ENCODE measurements around the gene OR10C1. TPM values are rescaled to one million over a fixed set of nuclear protein-coding genes. Genes with fewer than 3 reads are reported as not detected.

OR10C1 gene
- total and polyA plus RNA-seq, 8 donors: not detected

- TF ChIP-seq, protein P1, sequence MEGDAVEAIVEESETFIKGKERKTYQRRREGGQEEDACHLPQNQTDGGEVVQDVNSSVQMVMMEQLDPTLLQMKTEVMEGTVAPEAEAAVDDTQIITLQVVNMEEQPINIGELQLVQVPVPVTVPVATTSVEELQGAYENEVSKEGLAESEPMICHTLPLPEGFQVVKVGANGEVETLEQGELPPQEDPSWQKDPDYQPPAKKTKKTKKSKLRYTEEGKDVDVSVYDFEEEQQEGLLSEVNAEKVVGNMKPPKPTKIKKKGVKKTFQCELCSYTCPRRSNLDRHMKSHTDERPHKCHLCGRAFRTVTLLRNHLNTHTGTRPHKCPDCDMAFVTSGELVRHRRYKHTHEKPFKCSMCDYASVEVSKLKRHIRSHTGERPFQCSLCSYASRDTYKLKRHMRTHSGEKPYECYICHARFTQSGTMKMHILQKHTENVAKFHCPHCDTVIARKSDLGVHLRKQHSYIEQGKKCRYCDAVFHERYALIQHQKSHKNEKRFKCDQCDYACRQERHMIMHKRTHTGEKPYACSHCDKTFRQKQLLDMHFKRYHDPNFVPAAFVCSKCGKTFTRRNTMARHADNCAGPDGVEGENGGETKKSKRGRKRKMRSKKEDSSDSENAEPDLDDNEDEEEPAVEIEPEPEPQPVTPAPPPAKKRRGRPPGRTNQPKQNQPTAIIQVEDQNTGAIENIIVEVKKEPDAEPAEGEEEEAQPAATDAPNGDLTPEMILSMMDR (IDR thresholded peaks at IDR 0.05): no peak
- Histone ChIP-seq H3K4me1 (no peaks in the 10 kb centered on the region), H3K27me3 (no peaks in the 10 kb centered on the region), H3K36me3 (no peaks in the 10 kb centered on the region), H3K9me3 (no peaks in the 10 kb centered on the region), H3K27ac (no peak overlapping the region), H3K4me3 (no peak overlapping the region)
- ATAC-seq (no peak), DNase-seq (no peak)
- intact Hi-C loops (cut with DNase I): no loop called here
Measured at GRCh38 chr6:29483735-29484134, 44.6 kb downstream of the OR10C1 start.

- DNase-seq: no peak
Measured at GRCh38 chr6:29486577-29486976, 47.5 kb downstream of the OR10C1 start.

GRCh38 chr6:29487131-29487530 is 48.0 kb downstream of the OR10C1 start:
- DNase-seq: no peak
- TF ChIP-seq, protein P1 (IDR thresholded peaks at IDR 0.05): no peak
- intact Hi-C loops (cut with DNase I): no loop called here

More at GRCh38 chr6:29486577-29486976, 47.5 kb downstream of the OR10C1 start:
- Histone ChIP-seq H3K4me3 (no peak overlapping the region), H3K9me3 (no peaks in the 10 kb centered on the region), H3K27me3 (no peaks in the 10 kb centered on the region), H3K4me1 (no peaks in the 10 kb centered on the region), H3K27ac (no peak overlapping the region), H3K36me3 (no peaks in the 10 kb centered on the region)
- no peak for ATAC-seq
- TF ChIP-seq, protein P1 (IDR thresholded peaks at IDR 0.05): no peak
- intact Hi-C loops (cut with DNase I): no loop called here

DNA sequence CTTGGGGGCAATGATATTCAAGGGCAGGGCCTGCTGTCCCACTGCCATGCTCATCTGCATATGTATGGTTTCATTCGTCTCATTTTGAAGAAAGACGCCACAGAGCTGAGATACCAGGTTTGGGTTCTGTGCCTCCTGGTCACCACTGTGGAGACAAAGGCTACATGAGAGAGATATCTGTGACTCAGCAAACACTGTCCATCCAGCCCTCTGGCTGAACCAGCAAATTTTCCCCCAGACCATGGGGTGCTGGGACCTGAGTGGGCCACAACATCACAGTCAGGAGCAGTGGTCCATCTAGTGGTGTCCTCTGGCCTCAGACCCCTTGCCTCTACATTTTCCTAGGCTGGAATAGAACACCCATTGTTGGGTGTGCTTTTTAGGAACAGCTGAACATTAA is 48.6 kb downstream of the OR10C1 start, which contains the start of gene MAS1L:
MAS1L (minus strand) TSS at position 297 of the 400 bp plus-strand sequence; CDS start at position 243, 54 bp downstream.
- H3K36me3 ChIP-seq: no peaks in the 10 kb centered on the region
- H3K27ac ChIP-seq: no peak within 1 kb of the TSS
- ATAC-seq (no peak), DNase-seq (no peak)
- intact Hi-C loops (cut with DNase I): no loop called here
- H3K4me3 ChIP-seq: no peak within 1 kb of the TSS
- no peaks in the 10 kb centered on the region for H3K9me3 ChIP-seq
- no peaks in the 10 kb centered on the region for H3K4me1 ChIP-seq
- TF ChIP-seq, protein P1 (IDR thresholded peaks at IDR 0.05): no peak
- H3K27me3 ChIP-seq: no peaks in the 10 kb centered on the region

More at GRCh38 chr6:29487131-29487530, 48.0 kb downstream of the OR10C1 start:
- Histone ChIP-seq H3K4me1 (no peaks in the 10 kb centered on the region), H3K27me3 (no peaks in the 10 kb centered on the region), H3K27ac (no peak overlapping the region), H3K9me3 (no peaks in the 10 kb centered on the region), H3K36me3 (no peaks in the 10 kb centered on the region), H3K4me3 (no peak overlapping the region)
- ATAC-seq: no peak

- Histone ChIP-seq H3K4me1 (no peaks in the 10 kb centered on the region), H3K4me3 (no peak overlapping the region), H3K27ac (no peak overlapping the region), H3K27me3 (no peaks in the 10 kb centered on the region), H3K36me3 (no peaks in the 10 kb centered on the region), H3K9me3 (no peaks in the 10 kb centered on the region)
- intact Hi-C loops (cut with DNase I): no loop called here
- no peak for ATAC-seq
- TF ChIP-seq, protein P1 (IDR thresholded peaks at IDR 0.05): no peak
- no peak for DNase-seq
Measured at GRCh38 chr6:29488874-29489273, 49.8 kb downstream of the OR10C1 start.
